ENCODE data around the gene RBM3.

- TF ChIP-seq CTCF (IDR thresholded peaks at IDR 0.05; ENCODE audit: low read depth, low read length) (no peak), POLR2A (IDR thresholded peaks at IDR 0.05; ENCODE audit: extremely low read depth, insufficient read length) (no peak), MAX (IDR thresholded peaks at IDR 0.05; ENCODE audit: low read depth, low read length) (no peak)
Measured at GRCh38 chrX:48589482-48590162, 15.3 kb downstream of the RBM3 start.

All from NB4 (cell line).